A673 (cell line): ENCODE results near the gene SLC35C1. TPM values are rescaled to one million over a fixed set of nuclear protein-coding genes. Genes with fewer than 3 reads are reported as not detected.

Experiments
- BruUV-seq: library from RNA; stranded (reverse); fragments of 400-500 nt; replicated peaks from 2 replicates; lab custom pipeline; 2021; lab: Mats Ljungman, UMichigan
- CTCF ChIA-PET: fragments of 300-600 bp; sonication (Branson Sonifier 250); formaldehyde crosslinking; loops from one replicate; lab custom pipeline; 2022; ENCODE audit warnings: antibody characterized with exemption; lab: Charles Lee
- POLR2A ChIA-PET: fragments of 300-600 bp; sonication (Branson Sonifier 250); formaldehyde crosslinking; loops from one replicate; lab custom pipeline; 2022; ENCODE audit warnings: antibody characterized with exemption; ENCODE audit not compliant: low non-redundant PET; lab: Charles Lee
- DNase-seq: peaks from one replicate; pipeline ENCODE4 v3.0.0-alpha.2; 2015; ENCODE audit warnings: low spot score
- H3K27ac ChIP-seq: fragments of 200-600 bp; sonication (generic); 2 replicates; pipeline ENCODE4 v1.5.1; 2016; ENCODE audit warnings: mixed run types, low read depth, mild to moderate bottlenecking, mixed read lengths, antibody characterized with exemption, low read length; ENCODE audit not compliant: poor library complexity, severe bottlenecking
- H3K27me3 ChIP-seq: fragments of 200-600 bp; sonication (generic); replicated peaks from 2 replicates; pipeline ENCODE4 v1.6.1; 2017; ENCODE audit warnings: mixed run types, low read depth, mild to moderate bottlenecking, mixed read lengths, antibody characterized with exemption, low read length; ENCODE audit not compliant: insufficient read depth, poor library complexity
- H3K36me3 ChIP-seq: fragments of 200-600 bp; sonication (generic); 2 replicates; pipeline ENCODE4 v1.6.1; 2016; ENCODE audit warnings: mixed run types, mild to moderate bottlenecking, mixed read lengths, antibody characterized with exemption, low read length; ENCODE audit not compliant: insufficient read depth, poor library complexity, severe bottlenecking
- H3K4me1 ChIP-seq: fragments of 200-600 bp; sonication (generic); 2 replicates; pipeline ENCODE4 v1.6.1; 2017; ENCODE audit warnings: mixed run types, mild to moderate bottlenecking, mixed read lengths, antibody characterized with exemption, low read length; ENCODE audit not compliant: insufficient read depth, poor library complexity, severe bottlenecking
- H3K4me3 ChIP-seq: fragments of 200-600 bp; sonication (generic); 2 replicates; pipeline ENCODE4 v1.5.1; 2016; ENCODE audit warnings: low read depth, mixed run types, mild to moderate bottlenecking, mixed read lengths, low read length; ENCODE audit not compliant: poor library complexity, severe bottlenecking
- H3K9me3 ChIP-seq: fragments of 200-600 bp; sonication (generic); 2 replicates; pipeline ENCODE4 v1.6.1; 2016; ENCODE audit warnings: mixed run types, low read depth, mild to moderate bottlenecking, mixed read lengths, antibody characterized with exemption, low read length; ENCODE audit not compliant: poor library complexity, severe bottlenecking
- CTCF ChIP-seq: fragments of 300-800, 200-600 bp; sonication (generic); conservative IDR thresholded peaks from 2 replicates; pipeline ENCODE4 v1.5.1; 2017; ENCODE audit warnings: low read depth, mild to moderate bottlenecking, antibody characterized with exemption, low read length, moderate library complexity, mixed read lengths
- EZH2 ChIP-seq: fragments of 200-600 bp; sonication (generic); IDR thresholded peaks from 2 replicates; pipeline ENCODE4 v1.6.1; 2017; ENCODE audit warnings: borderline replicate concordance, low read depth, mild to moderate bottlenecking, mixed read lengths, antibody characterized with exemption, low read length; ENCODE audit not compliant: poor library complexity, severe bottlenecking
- intact Hi-C: fragments of 100-400 bp; cut with micrococcal nuclease; formaldehyde crosslinking; loops from one replicate; pipeline ENCODE4 v1.10.0; 2022; ENCODE audit not compliant: unreplicated experiment
- total RNA-seq: library from RNA; stranded (reverse); gene quantifications from 2 replicates; pipeline ENCODE4 v1.2.3, GENCODE V29; 2021

Gene SLC35C1
- total RNA-seq, 1 experiment from 2014 or later = 32.5 TPM

GRCh38 chr11:45830596-45830995 is 25.6 kb downstream of the SLC35C1 start:
- Histone ChIP-seq H3K4me1 (peaks cover 16% of the 10 kb centered on the region), H3K36me3 (no peaks in the 10 kb centered on the region), H3K9me3 (no peaks in the 10 kb centered on the region), H3K27ac (no peak overlapping the region), H3K27me3 (peaks cover 3% of the 10 kb centered on the region), H3K4me3 (no peak overlapping the region)
- DNase-seq = no peak
- no TSS peak for BruUV-seq
- no peak for TF ChIP-seq EZH2
- TF ChIP-seq CTCF = no peak
- ChIA-PET CTCF (interaction anchor here (1.6 kb wide), 1 partner anchor 59 kb away, joined by 5 read pairs; no protein-coding TSS in a partner anchor), POLR2A (no interaction called here)
- intact Hi-C loops = no loop called here

DNA sequence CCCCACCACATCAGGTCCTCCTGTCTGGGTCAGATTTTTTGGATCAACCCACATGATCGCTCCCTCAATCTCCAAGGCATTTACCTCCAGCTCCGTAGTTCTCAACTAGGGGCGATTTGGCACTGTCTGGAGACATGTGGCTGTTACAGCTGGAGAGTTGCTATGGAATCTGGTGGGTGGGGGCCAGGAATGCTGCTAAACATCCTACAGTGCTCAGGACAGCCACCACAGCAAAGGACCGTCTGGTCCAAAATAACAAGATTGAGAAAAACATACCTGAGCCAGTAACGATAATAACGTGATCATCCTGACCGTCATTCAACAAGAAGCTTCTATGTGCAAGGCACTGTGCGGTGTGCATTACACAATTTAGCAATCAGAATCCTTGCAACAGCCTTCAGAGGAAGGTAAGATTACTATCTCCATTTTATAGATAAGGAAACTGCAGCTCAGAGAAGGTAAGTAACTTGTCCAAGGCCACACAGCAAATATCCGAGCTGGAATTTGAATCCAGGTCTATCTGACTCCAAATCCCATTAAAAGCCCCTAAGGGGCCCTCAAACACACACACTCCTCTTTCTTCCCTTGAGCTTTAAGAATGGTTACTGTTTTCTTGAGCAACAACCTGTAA is 28.0 kb downstream of the SLC35C1 start:
- Histone ChIP-seq H3K36me3 (no peaks in the 10 kb centered on the region), H3K27ac (no peak overlapping the region), H3K9me3 (no peaks in the 10 kb centered on the region), H3K27me3 (peaks cover 6% of the 10 kb centered on the region), H3K4me3 (no peak overlapping the region), H3K4me1 (peaks cover 16% of the 10 kb centered on the region)
- ChIA-PET CTCF (no interaction called here), POLR2A (no interaction called here)
- BruUV-seq = no TSS peak
- TF ChIP-seq EZH2 (no peak), CTCF (no peak)
- intact Hi-C loops = no loop called here
- DNase-seq = no peak

DNA sequence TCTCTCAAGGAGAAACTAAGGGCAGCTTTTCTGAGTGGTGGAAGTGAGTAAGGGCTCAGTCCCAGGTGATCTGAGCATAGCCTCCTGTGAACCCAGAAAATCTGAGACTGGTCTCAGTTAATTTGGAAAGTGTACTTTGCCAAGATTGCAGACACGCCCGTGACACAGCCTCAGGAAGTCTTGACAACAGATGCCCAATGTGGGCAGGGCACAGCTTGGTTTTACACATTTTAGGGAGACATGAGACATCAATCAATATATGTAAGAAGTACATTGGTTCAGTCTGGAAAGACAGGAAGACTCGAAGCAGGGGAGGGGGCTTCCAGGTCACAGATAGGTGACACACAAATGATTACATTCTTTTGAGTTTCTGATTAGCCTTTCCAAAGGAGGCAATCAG is 28.8 kb downstream of the SLC35C1 start:
- TF ChIP-seq EZH2 (no peak), CTCF (no peak)
- no TSS peak for BruUV-seq
- Histone ChIP-seq H3K27ac (no peak overlapping the region), H3K9me3 (no peaks in the 10 kb centered on the region), H3K36me3 (no peaks in the 10 kb centered on the region), H3K4me1 (peaks cover 13% of the 10 kb centered on the region), H3K27me3 (peaks cover 6% of the 10 kb centered on the region), H3K4me3 (no peak overlapping the region)
- ChIA-PET POLR2A (interaction anchor here (0.6 kb wide), 1 partner anchor 12 kb away, joined by 3 read pairs; no protein-coding TSS in a partner anchor), CTCF (no interaction called here)
- intact Hi-C loops = no loop called here
- DNase-seq = no peak
